ENCODE measurements around the gene GPR152.
"Not testable (repeated sequence)": the region's sequence is repeated elsewhere in the genome, so short reads cannot be mapped to it uniquely, and the experiment has no call there.

The GPR152 gene

DNA sequence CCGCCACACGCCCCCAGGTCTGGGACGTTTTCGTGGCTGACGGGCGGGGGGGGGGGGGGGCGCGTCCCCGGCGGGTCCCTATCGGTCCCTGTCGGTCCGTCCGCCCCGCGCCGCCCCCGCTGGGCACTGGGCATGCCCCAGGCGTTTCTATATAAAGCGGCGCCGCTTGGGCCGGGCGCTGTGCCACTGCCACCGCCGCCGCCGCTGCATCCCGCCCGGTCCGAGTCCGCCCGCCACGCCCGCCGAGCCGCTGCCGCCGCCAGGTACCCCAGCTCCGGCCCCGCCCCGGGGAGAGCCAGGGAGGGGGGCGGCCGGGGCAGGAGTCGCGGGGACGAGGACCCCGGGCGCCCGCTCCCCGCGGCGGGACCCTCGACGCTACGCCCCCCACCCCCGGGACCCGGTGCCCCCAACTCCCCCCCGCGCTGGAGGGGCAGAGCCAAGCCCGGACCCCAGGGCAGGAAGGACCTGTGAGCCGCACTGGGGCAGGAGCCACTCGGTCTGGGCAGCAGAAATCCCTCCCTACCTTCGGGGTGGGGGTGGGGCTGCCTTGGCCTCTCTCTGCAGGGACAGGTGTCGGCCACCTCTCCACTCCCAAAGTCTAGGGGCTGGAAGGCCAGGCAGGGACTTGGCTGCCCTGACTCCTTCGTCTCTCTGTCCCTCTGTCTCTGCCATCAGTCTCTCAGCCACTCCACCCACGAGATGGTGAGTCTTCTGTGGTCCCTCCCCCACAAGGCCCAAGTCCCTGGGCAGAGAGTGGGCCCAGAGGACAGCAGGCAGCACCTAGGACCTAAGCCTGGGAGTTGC, 36.8 kb downstream of the GPR152 start, which contains the start of gene CARNS1:
CARNS1 (plus strand) TSS at position 178 of the 804 bp plus-strand sequence; CDS start at position 700, 522 bp downstream.
- DNase-seq = no peak
- in situ Hi-C loops (cut with MboI; ENCODE audit: low pct_unique_long_range_greater_than_20kb, low sequenced_read_pairs) = no loop called here

- no peak for DNase-seq
- in situ Hi-C loops (cut with MboI; ENCODE audit: low pct_unique_long_range_greater_than_20kb, low sequenced_read_pairs) = no loop called here
Observed at GRCh38 chr11:67413266-67413849, 39.2 kb downstream of the GPR152 start.

DNA sequence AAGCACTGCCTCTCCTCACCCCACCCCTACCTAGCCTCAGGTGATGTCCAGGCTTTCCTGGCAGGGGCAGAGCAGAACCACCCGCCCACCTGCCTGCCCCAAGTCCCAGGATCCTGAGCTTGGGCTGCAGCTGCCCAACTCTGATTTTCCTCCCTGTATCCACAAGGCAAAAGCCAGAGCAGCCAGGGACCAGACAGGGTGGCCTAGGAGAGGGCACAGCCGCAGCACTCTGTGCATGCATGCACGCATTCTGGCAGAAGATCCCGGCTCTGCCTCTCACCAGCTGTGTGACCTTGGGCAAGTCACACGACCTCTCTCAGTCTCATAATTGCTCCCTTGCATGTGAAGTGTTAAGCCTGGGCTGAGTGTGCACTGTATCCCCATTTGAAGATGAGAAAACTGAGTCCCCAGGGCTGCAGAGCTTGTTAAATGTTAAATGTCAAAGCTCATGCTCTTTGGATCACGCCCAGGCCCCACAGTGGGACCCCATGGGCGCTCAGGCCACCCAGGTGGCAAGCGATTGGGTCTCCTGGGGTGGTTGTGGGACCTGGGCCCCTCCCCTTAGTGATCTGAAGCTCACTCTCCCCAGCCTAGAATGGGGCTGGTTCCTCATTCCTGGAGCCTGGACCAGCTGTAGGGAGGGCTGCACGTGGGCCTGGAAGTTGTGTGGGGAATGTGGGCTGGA, 39.9 kb downstream of the GPR152 start:
- in situ Hi-C loops (cut with MboI; ENCODE audit: low pct_unique_long_range_greater_than_20kb, low sequenced_read_pairs) = no loop called here
- no peak for DNase-seq

GRCh38 chr11:67411785-67412152, 40.8 kb downstream of the GPR152 start:
- in situ Hi-C loops (cut with MboI; ENCODE audit: low pct_unique_long_range_greater_than_20kb, low sequenced_read_pairs) = no loop called here
- no peak for DNase-seq

DNA sequence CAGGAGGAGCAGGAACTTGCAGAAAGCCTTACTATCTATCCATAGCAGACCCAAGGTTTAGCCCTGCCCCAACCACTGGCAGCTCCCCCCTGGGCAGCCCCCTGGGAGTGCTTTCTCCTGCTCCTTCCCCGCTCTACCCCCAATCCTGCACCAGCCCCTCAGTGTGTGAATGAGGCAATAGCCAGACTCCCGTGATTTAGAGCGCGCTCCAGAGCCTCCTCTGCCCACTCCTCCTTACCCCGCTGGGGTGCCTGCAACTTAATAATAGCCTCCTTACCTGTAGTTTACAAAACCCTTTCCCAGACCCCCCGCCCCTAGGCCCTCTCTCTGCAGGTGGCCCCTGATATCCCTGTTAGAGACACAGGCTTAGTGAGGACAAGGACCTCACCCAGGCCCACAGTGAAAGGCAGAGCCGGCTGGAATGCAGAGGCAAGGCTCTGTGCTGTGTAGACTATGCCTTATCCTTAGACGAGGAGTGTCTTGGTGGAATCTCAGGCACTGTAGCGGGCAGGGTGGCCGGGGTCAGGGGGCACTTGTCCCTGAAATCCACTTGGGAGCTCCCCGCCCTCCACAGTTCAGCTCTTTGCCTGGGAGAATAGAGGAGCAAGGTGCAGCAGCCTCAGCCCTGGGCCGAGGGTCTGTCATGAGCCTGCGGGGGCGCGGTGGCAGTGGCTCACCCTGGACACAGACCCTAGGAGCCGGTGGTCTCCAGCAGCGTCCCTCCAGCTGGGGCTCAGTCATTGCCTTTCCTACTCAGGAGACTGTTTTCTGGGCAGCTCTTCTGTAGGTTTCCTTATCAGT, 41.3 kb downstream of the GPR152 start:
- DNase-seq = no peak
- in situ Hi-C loops (cut with MboI; ENCODE audit: low pct_unique_long_range_greater_than_20kb, low sequenced_read_pairs) = no loop called here

DNA sequence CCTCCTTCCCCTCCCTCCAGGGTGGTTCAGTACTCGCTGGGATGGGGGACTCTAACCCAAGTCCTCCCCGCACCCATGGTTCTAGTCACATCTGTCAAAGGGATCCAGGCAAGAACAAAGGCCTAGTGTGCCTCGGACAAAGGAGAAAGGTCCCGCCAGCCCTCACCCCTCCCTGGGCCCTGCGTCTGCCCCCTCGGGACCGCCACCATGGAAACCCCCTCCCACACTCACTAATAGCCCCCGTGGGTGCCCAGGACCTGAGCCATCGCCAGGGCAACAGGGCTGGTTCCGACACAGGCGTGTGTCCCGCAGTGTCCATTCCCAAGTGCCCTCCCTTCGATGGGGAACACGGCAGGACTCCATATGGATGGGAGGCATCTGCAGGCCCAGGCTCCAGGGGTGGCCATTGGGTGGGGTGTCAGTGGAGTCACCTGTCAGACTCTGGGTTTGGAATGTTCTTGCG, 42.1 kb downstream of the GPR152 start:
- DNase-seq = no peak
- in situ Hi-C loops (cut with MboI; ENCODE audit: low pct_unique_long_range_greater_than_20kb, low sequenced_read_pairs) = no loop called here

- no peak for DNase-seq
- in situ Hi-C loops (cut with MboI; ENCODE audit: low pct_unique_long_range_greater_than_20kb, low sequenced_read_pairs) = no loop called here
Observed at GRCh38 chr11:67409781-67410368, 42.7 kb downstream of the GPR152 start.

GRCh38 chr11:67409261-67409666, 43.3 kb downstream of the GPR152 start:
- in situ Hi-C loops (cut with MboI; ENCODE audit: low pct_unique_long_range_greater_than_20kb, low sequenced_read_pairs) = no loop called here
- DNase-seq = peak; percentile 60

- no peak for DNase-seq
- in situ Hi-C loops (cut with MboI; ENCODE audit: low pct_unique_long_range_greater_than_20kb, low sequenced_read_pairs) = no loop called here
Observed at GRCh38 chr11:67408437-67409200, 43.9 kb downstream of the GPR152 start.

- in situ Hi-C loops (cut with MboI; ENCODE audit: low pct_unique_long_range_greater_than_20kb, low sequenced_read_pairs) = no loop called here
- DNase-seq = no peak
Observed at GRCh38 chr11:67407688-67408163, 44.8 kb downstream of the GPR152 start.

DNA sequence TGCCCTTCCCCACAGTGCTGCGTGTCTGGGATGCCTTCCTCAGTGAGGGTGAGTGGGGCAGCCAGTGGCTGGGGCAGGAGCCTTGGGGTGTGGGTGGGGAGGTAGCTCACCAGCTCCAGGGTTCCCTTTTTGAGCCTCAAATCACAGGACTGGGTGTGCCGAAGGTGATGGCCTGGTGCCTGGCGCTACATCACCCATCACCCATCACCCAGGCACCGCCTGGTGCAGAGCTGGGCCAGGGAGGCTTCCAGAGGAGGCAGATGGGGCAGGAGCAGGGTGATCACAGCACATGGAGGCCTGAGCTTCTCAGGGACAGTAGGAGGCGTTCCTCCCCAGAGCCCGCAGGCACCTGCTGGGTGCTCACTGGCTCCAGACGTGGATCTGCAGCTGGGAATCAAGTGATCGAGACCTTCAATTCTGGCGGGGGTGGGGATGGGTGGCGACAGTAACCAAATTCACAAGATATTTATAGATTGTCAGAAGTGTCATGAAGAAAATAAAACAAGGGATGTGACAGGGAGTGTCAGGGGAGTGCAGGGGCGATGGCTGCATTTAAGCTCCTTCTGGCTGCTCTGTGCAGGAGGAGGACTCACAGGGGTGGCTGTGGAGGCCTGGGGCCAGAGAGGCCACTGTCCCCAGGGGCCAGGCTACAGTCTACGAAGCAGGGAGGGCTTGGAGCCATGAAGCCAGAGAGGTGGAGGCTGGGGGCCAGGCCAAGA, 45.4 kb downstream of the GPR152 start:
- no peak for DNase-seq
- in situ Hi-C loops (cut with MboI; ENCODE audit: low pct_unique_long_range_greater_than_20kb, low sequenced_read_pairs) = no loop called here

DNA sequence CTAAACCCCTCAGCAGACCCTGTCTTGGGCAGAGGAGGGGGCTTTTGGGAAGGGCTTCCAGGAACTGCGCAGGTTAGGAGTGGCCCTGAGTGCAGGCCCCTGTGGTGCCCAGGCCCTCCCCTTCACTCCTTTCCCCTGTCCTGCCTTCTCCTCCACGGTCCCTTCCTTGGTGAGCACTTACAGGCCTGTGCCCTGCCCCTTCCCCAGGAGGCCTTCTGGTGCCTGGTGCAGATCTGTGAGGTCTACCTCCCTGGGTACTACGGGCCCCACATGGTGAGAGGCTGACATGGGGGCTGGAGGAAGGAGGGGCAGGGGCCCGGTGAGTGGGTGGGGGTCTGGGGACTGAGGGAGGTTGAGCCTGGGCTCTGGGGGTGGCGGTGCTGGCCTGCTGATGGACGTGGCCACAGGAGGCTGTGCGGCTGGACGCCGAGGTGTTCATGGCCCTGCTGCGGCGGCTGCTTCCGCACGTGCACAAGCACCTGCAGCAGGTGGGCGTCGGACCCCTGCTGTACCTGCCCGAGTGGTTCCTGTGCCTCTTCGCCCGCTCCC, 46.0 kb downstream of the GPR152 start:
- in situ Hi-C loops (cut with MboI; ENCODE audit: low pct_unique_long_range_greater_than_20kb, low sequenced_read_pairs) = no loop called here
- no peak for DNase-seq

- DNase-seq = no peak
- in situ Hi-C loops (cut with MboI; ENCODE audit: low pct_unique_long_range_greater_than_20kb, low sequenced_read_pairs) = no loop called here
Observed at GRCh38 chr11:67405688-67406339, 46.7 kb downstream of the GPR152 start.

GRCh38 chr11:67405196-67405567, 47.3 kb downstream of the GPR152 start:
- in situ Hi-C loops (cut with MboI; ENCODE audit: low pct_unique_long_range_greater_than_20kb, low sequenced_read_pairs) = no loop called here
- no peak for DNase-seq

DNA sequence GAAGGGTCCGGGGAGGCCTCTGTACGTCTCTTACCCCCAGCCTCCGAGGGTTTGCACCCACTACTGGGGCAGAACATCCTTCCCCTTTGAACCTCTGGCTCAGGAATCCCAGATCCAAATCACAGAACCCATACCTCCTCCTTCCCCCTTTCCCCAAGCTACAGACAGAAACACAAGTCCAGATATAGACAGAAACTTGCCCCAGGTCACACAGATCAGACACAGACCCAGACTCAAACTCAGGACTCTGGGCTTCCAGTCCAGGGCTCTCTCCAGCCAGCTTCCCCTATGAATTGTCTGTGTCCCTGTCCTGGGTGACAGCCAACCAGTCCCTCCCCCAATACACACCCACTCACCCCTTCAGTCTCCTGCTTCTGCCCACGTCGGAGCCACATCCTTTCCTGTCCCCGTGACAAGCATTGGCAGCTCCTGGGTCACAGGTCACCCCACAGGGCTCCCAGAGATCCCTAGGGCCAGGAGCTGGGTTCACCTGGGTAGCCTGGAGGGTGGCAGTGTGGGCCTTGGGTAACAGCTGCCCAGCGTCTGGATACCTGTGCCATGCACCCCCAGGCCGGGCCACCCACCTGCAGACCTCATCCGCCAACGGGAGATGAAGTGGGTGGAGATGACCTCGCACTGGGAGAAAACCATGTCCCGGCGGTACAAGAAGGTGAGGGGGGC, 47.9 kb downstream of the GPR152 start:
- in situ Hi-C loops (cut with MboI; ENCODE audit: low pct_unique_long_range_greater_than_20kb, low sequenced_read_pairs) = no loop called here
- DNase-seq = peak; percentile 23

- DNase-seq; in situ Hi-C loops (cut with MboI; ENCODE audit: low pct_unique_long_range_greater_than_20kb, low sequenced_read_pairs): not testable (repeated sequence)
Observed at GRCh38 chr11:67403085-67403484, 49.4 kb downstream of the GPR152 start.
